BJ (cell line): Measurements from ENCODE around the gene CCDC179. TPM values are rescaled to one million over a fixed set of nuclear protein-coding genes. Genes with fewer than 3 reads are reported as not detected.

ENCODE experiments used
- CTCF ChIA-PET: fragments of 350-600 bp; formaldehyde crosslinking; extraction: SDS; loops from one replicate; lab custom pipeline; 2021; ENCODE audit warnings: antibody characterized with exemption, inconsistent platforms; lab: Yijun Ruan, JAX
- POLR2A ChIA-PET: fragments of 300-600 bp; sonication (Branson Sonifier 250); formaldehyde crosslinking; extraction: SDS; loops from one replicate; lab custom pipeline; 2021; ENCODE audit warnings: antibody characterized with exemption; lab: Charles Lee
- DNase-seq: peaks from one replicate; pipeline ENCODE4 v3.0.0-alpha.2; 2011; ENCODE audit warnings: low read depth
- H3K27me3 ChIP-seq: 2 replicates; pipeline ENCODE4 v1.6.0; 2011; ENCODE audit warnings: low read length; ENCODE audit not compliant: control insufficient read depth, insufficient read depth
- H3K36me3 ChIP-seq: 2 replicates; pipeline ENCODE4 v1.5.1; 2011; ENCODE audit warnings: low read length; ENCODE audit not compliant: control insufficient read depth, insufficient read depth
- H3K4me3 ChIP-seq: 2 replicates; pipeline ENCODE4 v1.5.1; 2011; ENCODE audit warnings: low read depth, mild to moderate bottlenecking, control low read depth, low read length
- CTCF ChIP-seq: IDR thresholded peaks from 2 replicates; pipeline ENCODE4 v1.5.1; 2011; ENCODE audit warnings: low read depth, mild to moderate bottlenecking, control low read depth, inconsistent platforms, low read length, moderate library complexity; ENCODE audit not compliant: insufficient read depth
- polyA minus RNA-seq: library from RNA; depleted of rRNA, polyadenylated mRNA; stranded (reverse); fragments of >200 nt; gene quantifications from 2 replicates; pipeline ENCODE4 v1.2.3, GENCODE V29; 2011; rRNA and poly(A)+ RNA removed
- polyA plus RNA-seq: library from polyadenylated mRNA; depleted of rRNA; stranded (reverse); fragments of >200 nt; gene quantifications from 2 replicates; pipeline ENCODE4 v1.2.3, GENCODE V29; 2011; rRNA removed

Gene CCDC179
- not detected in 2 replicates for polyA plus RNA-seq
- not detected in 2 replicates for polyA minus RNA-seq

GRCh38 chr11:22860241-22860640 is at the start of gene CCDC179:
Gene CCDC179 (minus strand): TSS chr11:22860474. CDS start chr11:22860421, 53 bp downstream.
- TF ChIP-seq CTCF: no peak
- ChIA-PET CTCF (no interaction called here), POLR2A (no interaction called here)

GRCh38 chr11:22903782-22904181 is 43.5 kb upstream of the CCDC179 start:
- ChIA-PET POLR2A (no interaction called here), CTCF (no interaction called here)
- Histone ChIP-seq H3K36me3 (no peaks in the 10 kb centered on the region), H3K4me3 (no peak overlapping the region), H3K27me3 (no peaks in the 10 kb centered on the region)
- no peak for TF ChIP-seq CTCF
- DNase-seq: no peak

More at GRCh38 chr11:22860241-22860640, at the start of gene CCDC179:
- Histone ChIP-seq H3K4me3 (no peak within 1 kb of the TSS), H3K36me3 (no peaks in the 10 kb centered on the region), H3K27me3 (no peaks in the 10 kb centered on the region)
- no peak for DNase-seq

- ChIA-PET POLR2A (no interaction called here), CTCF (interaction anchor here (1.8 kb wide), 1 partner anchor 13 kb away, joined by 4 read pairs; no protein-coding TSS in a partner anchor)
- H3K4me3 ChIP-seq: no peak overlapping the region
- H3K36me3 ChIP-seq: no peaks in the 10 kb centered on the region
- no peaks in the 10 kb centered on the region for H3K27me3 ChIP-seq
- no peak for DNase-seq
- TF ChIP-seq CTCF: no peak
These were observed 41.3 kb upstream of the CCDC179 start for GRCh38 chr11:22901603-22902002.

GRCh38 chr11:22900764-22901486 is 40.7 kb upstream of the CCDC179 start:
- no peak for DNase-seq
- ChIA-PET CTCF (interaction anchor here (1.8 kb wide), 1 partner anchor 14 kb away, joined by 4 read pairs; no protein-coding TSS in a partner anchor), POLR2A (no interaction called here)
- Histone ChIP-seq H3K4me3 (no peak overlapping the region), H3K36me3 (no peaks in the 10 kb centered on the region), H3K27me3 (no peaks in the 10 kb centered on the region)
- TF ChIP-seq CTCF: no peak

GRCh38 chr11:22898036-22898435 is 37.8 kb upstream of the CCDC179 start:
- DNase-seq: no peak
- no peak overlapping the region for H3K4me3 ChIP-seq
- no peaks in the 10 kb centered on the region for H3K27me3 ChIP-seq
- POLR2A ChIA-PET: no interaction called here
- CTCF ChIA-PET: interaction anchor here (2.0 kb wide), 1 partner anchor 22 kb away, joined by 10 read pairs; no protein-coding TSS in a partner anchor
- H3K36me3 ChIP-seq: no peaks in the 10 kb centered on the region
- TF ChIP-seq CTCF: no peak
